T-cell (primary cell): ENCODE measurements around the gene OR11L1. TPM values are rescaled to one million over a fixed set of nuclear protein-coding genes. Genes with fewer than 3 reads are reported as not detected.

Experiments used
- ATAC-seq, 4 experiments: fragments of 200-7000 bp in 3 of 4; fragments of 150-1000 bp in 1 of 4; cut with Tn5 transposase; replicated peaks in 1 of 4; 1 replicate in 3 of 4; 2 replicates in 1 of 4; pipeline ENCODE4 v1.10.0; 2021; ENCODE audit warnings: moderate library complexity in 3 of 4, mild to moderate bottlenecking in 2 of 4, moderate number of reproducible peaks in 1 of 4
- CTCF ChIA-PET, 2 donors: fragments of 300-600 bp; sonication (Branson Sonifier 250); formaldehyde crosslinking; loops; one replicate each; lab custom pipeline; 2022; ENCODE audit warnings: antibody characterized with exemption in 2 of 2; lab: Charles Lee
- POLR2A ChIA-PET, 2 donors: fragments of 300-600 bp; sonication (Branson Sonifier 250); formaldehyde crosslinking; loops; one replicate each; lab custom pipeline; 2022; ENCODE audit warnings: antibody characterized with exemption in 2 of 2; lab: Charles Lee
- DNase-seq, 35 experiments: peaks; one replicate each; pipeline versions ENCODE4 v3.0.0 to v3.0.0-alpha.2; 2013 to 2023
- H3K27ac ChIP-seq: one replicate; pipeline ENCODE4 v1.5.1; 2013; ENCODE audit warnings: low read length
- H3K27me3 ChIP-seq, 2 experiments: replicated peaks in 1 of 2; 1 replicate in 1 of 2; 2 replicates in 1 of 2; pipeline versions ENCODE4 v1.6.1 to v1.7.0; 2013; ENCODE audit warnings: low read length in 1 of 2, mixed read lengths in 1 of 2; ENCODE audit not compliant: control insufficient read depth in 2 of 2, insufficient read depth in 2 of 2; ENCODE audit errors: extremely low read depth in 1 of 2
- H3K36me3 ChIP-seq, 2 donors: 1 replicate in 1 of 2; 2 replicates in 1 of 2; pipeline versions ENCODE4 v1.6.1 to v1.7.0; 2013; ENCODE audit warnings: low read length in 1 of 2; ENCODE audit not compliant: control insufficient read depth in 2 of 2, insufficient read depth in 1 of 2; ENCODE audit errors: extremely low read depth in 1 of 2
- H3K4me1 ChIP-seq, 2 experiments: 1 replicate in 1 of 2; 2 replicates in 1 of 2; pipeline versions ENCODE4 v1.6.1 to v1.7.0; 2013; ENCODE audit warnings: low read length in 2 of 2, mixed read lengths in 1 of 2; ENCODE audit not compliant: insufficient read depth in 2 of 2, control insufficient read depth in 1 of 2; ENCODE audit errors: extremely low read depth in 1 of 2
- H3K4me3 ChIP-seq, 2 donors: 1 replicate in 1 of 2; 2 replicates in 1 of 2; pipeline versions ENCODE4 v1.5.1 to v1.7.0; 2013; ENCODE audit warnings: mild to moderate bottlenecking in 2 of 2, low read length in 1 of 2, moderate library complexity in 1 of 2; ENCODE audit not compliant: control insufficient read depth in 1 of 2; ENCODE audit errors: extremely low read depth in 1 of 2
- H3K9me3 ChIP-seq: 2 replicates; pipeline ENCODE4 v1.7.0; 2013
- H3K27ac Mint-ChIP-seq, 2 donors: one replicate each; pipeline ENCODE4 v1.8.0; 2020 to 2021; ENCODE audit warnings: mild to moderate bottlenecking in 2 of 2, mixed read lengths in 2 of 2
- H3K27me3 Mint-ChIP-seq, 2 donors: one replicate each; pipeline ENCODE4 v1.8.0; 2021 to 2022; ENCODE audit warnings: mixed read lengths in 2 of 2
- H3K36me3 Mint-ChIP-seq: one replicate; pipeline ENCODE4 v1.8.0; 2021; ENCODE audit warnings: mixed read lengths
- H3K4me1 Mint-ChIP-seq, 3 donors: one replicate each; pipeline ENCODE4 v1.8.0; 2020 to 2022; ENCODE audit warnings: mixed read lengths in 3 of 3, mild to moderate bottlenecking in 1 of 3
- H3K4me3 Mint-ChIP-seq, 3 donors: one replicate each; pipeline ENCODE4 v1.8.0; 2020 to 2022; ENCODE audit warnings: mild to moderate bottlenecking in 3 of 3, mixed read lengths in 3 of 3, moderate library complexity in 3 of 3
- H3K9me3 Mint-ChIP-seq, 3 donors: one replicate each; pipeline ENCODE4 v1.8.0; 2020 to 2022; ENCODE audit warnings: mixed read lengths in 3 of 3
- WGBS: methylation state at CpG from one replicate; pipeline ENCODE4 v1.1.5; 2013; ENCODE audit warnings: missing lambda C conversion rate; ENCODE audit not compliant: insufficient coverage; 5-methylcytosine and 5-hydroxymethylcytosine counted together
- total RNA-seq, 35 experiments: library from RNA in 6 of 35; stranded (reverse) in 6 of 35; fragments of 120-200 nt in 1 of 35; gene quantifications; one replicate each; pipeline versions ENCODE4 v1.2.1 to v1.2.4 and lab custom pipeline; 2013 to 2026

OR11L1 gene
- total RNA-seq, 5 donors from 2014 or later (not counting 1 experiment from before 2014, with no cell fraction given), result not detected

DNA sequence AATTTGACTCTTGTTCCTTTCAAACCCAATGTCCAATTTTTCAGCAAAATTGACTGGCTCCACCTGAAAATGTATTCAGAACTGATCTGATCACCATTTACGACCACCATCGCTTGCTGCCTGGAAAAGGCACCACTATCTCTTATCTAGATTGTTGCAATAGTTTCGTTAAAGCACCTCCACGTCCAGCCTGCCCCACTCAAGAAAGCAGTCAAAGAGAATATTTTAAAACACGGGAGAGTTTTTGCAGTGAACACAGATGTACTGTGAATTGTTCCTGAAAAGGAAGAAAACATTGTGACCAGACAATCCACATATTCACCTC lies 4.0 kb upstream of the OR11L1 start:
- DNase-seq (no peak), ATAC-seq (no peak)
- POLR2A ChIA-PET, result no interaction called here
- no peaks in the 10 kb centered on the region for H3K27me3 Mint-ChIP-seq
- Histone ChIP-seq H3K9me3 (no peaks in the 10 kb centered on the region), H3K4me3 (no peak overlapping the region), H3K36me3 (no peaks in the 10 kb centered on the region), H3K4me1 (peaks cover 0 to under 1% of the 10 kb centered on the region in 2 experiments), H3K27me3 (no peaks in the 10 kb centered on the region), H3K27ac (no peak overlapping the region)
- CTCF ChIA-PET, result no interaction called here
- H3K4me3 Mint-ChIP-seq, result no peak overlapping the region
- H3K27ac Mint-ChIP-seq, result no peak overlapping the region
- WGBS, result 94% methylated on average over 2 of the region's 5 CpGs
- no peaks in the 10 kb centered on the region for H3K36me3 Mint-ChIP-seq
- H3K9me3 Mint-ChIP-seq, result peaks cover 0 to 3% (median 0%) of the 10 kb centered on the region in 3 donors
- H3K4me1 Mint-ChIP-seq, result peaks cover 0 to 5% (median 0%) of the 10 kb centered on the region in 3 donors

DNA sequence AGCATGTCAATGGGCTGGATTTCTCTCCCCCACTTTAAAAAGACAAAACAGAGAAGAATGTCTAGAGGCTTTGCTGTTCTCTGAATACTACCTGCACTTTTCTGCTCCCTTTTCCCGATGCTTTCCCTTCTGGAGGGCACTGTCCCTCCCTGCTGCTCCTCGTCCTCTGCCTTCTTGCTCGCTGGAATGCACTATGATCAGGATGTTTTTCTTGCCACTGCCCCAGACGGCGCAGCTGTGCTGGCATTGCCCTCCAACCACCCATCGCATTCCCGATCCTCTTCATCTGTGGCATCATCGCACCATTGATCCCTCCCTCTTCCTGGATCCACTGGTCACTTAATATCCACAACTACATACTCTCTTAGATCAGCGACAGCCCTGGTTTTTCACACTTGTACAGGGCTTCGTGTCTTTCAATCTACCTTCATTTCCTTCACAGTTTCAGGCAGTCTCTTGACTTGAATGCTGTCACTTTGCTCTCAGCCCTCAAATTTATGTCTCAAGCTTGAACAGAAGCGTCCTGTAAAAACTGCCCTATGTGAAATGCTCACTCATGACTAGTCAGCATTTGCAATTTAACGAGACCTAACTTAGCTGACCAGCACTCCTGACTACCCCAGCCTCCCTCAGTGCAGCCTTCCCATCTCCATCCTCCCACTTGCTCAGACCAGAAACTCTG lies 3.5 kb upstream of the OR11L1 start:
- POLR2A ChIA-PET, result no interaction called here
- Histone ChIP-seq H3K36me3 (no peaks in the 10 kb centered on the region), H3K4me1 (peaks cover 0 to 4% of the 10 kb centered on the region in 2 experiments), H3K27me3 (no peaks in the 10 kb centered on the region), H3K4me3 (no peak overlapping the region), H3K9me3 (no peaks in the 10 kb centered on the region), H3K27ac (no peak overlapping the region)
- H3K27me3 Mint-ChIP-seq, result no peaks in the 10 kb centered on the region
- WGBS, result 86% methylated on average over 12 of the region's 12 CpGs
- ATAC-seq (no peak), DNase-seq (no peak)
- H3K27ac Mint-ChIP-seq, result no peak overlapping the region
- peaks cover 0 to 3% (median 0%) of the 10 kb centered on the region in 3 donors for H3K9me3 Mint-ChIP-seq
- peaks cover 0 to 5% (median 0%) of the 10 kb centered on the region in 3 donors for H3K4me1 Mint-ChIP-seq
- no peaks in the 10 kb centered on the region for H3K36me3 Mint-ChIP-seq
- no peak overlapping the region for H3K4me3 Mint-ChIP-seq
- CTCF ChIA-PET, result no interaction called here

DNA sequence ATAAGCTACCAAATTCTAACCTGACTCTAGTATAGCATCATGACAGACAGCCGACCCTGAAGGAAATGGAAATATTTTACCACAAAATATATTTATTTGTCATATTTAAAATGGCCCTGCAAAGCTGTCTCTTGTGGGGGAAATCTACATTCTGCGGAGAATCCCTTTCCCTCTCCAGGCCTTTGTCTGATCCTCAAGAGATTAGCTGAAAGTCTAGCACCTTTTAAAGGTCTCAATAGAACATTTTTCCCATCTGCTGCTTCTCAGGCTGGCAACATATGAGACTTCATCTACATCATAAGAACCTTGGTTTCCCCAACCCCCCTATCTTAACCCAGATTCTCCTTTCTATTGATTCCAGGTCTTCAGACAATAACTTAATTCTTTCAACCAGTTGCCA lies 1.7 kb upstream of the OR11L1 start:
- H3K4me3 ChIP-seq, result no peak overlapping the region
- H3K27ac ChIP-seq, result no peak overlapping the region
- H3K4me1 ChIP-seq, result peaks cover 0 to 4% of the 10 kb centered on the region in 2 experiments
- ATAC-seq (no peak), DNase-seq (no peak)
- H3K36me3 ChIP-seq, result no peaks in the 10 kb centered on the region
- Mint-ChIP-seq H3K4me1 (peaks cover 0 to 5% (median 0%) of the 10 kb centered on the region in 3 donors), H3K27ac (no peak overlapping the region), H3K27me3 (no peaks in the 10 kb centered on the region), H3K4me3 (no peak overlapping the region), H3K36me3 (no peaks in the 10 kb centered on the region), H3K9me3 (peaks cover 0 to 3% (median 0%) of the 10 kb centered on the region in 3 donors)
- H3K27me3 ChIP-seq, result no peaks in the 10 kb centered on the region
- no peaks in the 10 kb centered on the region for H3K9me3 ChIP-seq
- ChIA-PET POLR2A (no interaction called here), CTCF (no interaction called here)
- 100% methylated on average over 1 of the region's 2 CpGs for WGBS

DNA sequence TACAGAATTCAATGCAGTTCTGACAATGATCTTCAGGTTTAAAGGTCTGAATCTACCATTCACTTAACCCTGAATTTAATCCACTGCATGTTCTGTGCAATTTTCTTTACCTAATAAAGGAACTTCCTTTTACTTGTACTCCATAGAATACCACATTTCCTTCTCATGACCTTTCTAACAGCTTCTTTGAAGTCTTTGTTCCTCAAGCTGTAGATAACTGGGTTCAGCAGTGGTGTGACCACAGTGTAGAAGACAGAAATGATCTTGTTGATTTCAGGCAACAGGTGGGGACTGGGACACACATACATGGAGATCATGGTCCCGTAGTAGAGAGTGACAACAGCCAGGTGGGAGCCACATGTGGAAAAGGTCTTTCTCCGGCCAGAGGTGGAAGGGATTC lies 878 bp downstream of the OR11L1 start:
- CTCF ChIA-PET, result no interaction called here

DNA sequence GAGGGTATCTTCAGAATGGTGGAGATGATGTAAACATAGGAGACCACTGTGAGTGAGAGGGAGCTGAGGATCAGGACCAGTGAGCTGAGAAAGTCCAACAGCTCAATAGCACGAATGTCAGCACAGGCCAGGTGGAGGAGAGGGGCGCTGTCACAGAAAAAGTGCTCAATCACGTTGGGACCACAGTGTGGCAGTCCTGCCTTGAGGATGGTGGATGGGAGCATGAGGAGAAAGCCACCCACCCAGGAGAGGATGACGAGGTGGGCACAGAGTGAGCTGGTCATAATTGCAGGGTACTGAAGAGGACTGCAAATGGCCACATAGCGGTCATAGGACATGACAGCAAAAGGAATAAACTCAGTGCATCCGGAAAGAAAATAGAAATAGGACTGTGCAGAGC lies 8.1 kb downstream of the OR11L1 start:
- Histone ChIP-seq H3K36me3 (no peaks in the 10 kb centered on the region), H3K4me1 (no peaks in the 10 kb centered on the region), H3K27ac (no peak overlapping the region), H3K27me3 (no peaks in the 10 kb centered on the region), H3K4me3 (no peak overlapping the region), H3K9me3 (no peaks in the 10 kb centered on the region)
- ATAC-seq (no peak), DNase-seq (no peak)
- Mint-ChIP-seq H3K4me3 (no peak overlapping the region), H3K27me3 (peaks cover 0 to 8% of the 10 kb centered on the region in 2 donors), H3K27ac (no peak overlapping the region), H3K9me3 (no peaks in the 10 kb centered on the region), H3K4me1 (no peaks in the 10 kb centered on the region), H3K36me3 (no peaks in the 10 kb centered on the region)
- ChIA-PET POLR2A (no interaction called here), CTCF (no interaction called here)
- WGBS, result 64% methylated on average over 6 of the region's 6 CpGs

More for the DNA sequence above, 878 bp downstream of the OR11L1 start:
- no peak overlapping the region for H3K4me3 ChIP-seq
- DNase-seq (no peak), ATAC-seq (no peak)
- H3K27me3 Mint-ChIP-seq, result no peaks in the 10 kb centered on the region
- H3K36me3 ChIP-seq, result no peaks in the 10 kb centered on the region
- H3K4me1 Mint-ChIP-seq, result peaks cover 0 to 5% (median 0%) of the 10 kb centered on the region in 3 donors
- H3K9me3 ChIP-seq, result no peaks in the 10 kb centered on the region
- no peaks in the 10 kb centered on the region for H3K27me3 ChIP-seq
- no peak overlapping the region for H3K27ac Mint-ChIP-seq
- H3K4me1 ChIP-seq, result peaks cover 0 to 4% of the 10 kb centered on the region in 2 experiments
- POLR2A ChIA-PET, result no interaction called here
- no peak overlapping the region for H3K4me3 Mint-ChIP-seq
- no peaks in the 10 kb centered on the region for H3K36me3 Mint-ChIP-seq
- H3K9me3 Mint-ChIP-seq, result peaks cover 0 to 3% (median 0%) of the 10 kb centered on the region in 3 donors
- H3K27ac ChIP-seq, result no peak overlapping the region
- whole genome bisulfite sequencing, result 53% methylated on average over 2 of the region's 2 CpGs

DNA sequence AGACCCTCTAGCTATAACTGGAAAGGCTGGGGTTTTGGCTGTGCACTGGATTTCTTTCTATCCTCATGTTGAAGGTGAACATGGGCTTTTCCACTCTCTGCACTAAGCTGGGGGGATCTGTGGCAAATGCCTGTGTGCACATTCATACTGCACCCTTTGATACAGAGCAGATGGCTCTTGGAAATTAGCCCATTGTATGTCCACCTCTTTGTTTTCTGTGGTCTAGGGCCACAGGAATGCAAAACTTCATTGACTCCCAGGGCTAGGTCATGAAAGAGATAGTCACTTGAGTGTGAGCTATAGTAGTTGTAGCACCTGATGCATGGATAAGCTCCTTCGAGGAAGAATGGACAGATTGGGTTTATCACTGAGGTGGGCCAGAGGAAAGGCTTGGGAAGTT lies 12.0 kb downstream of the OR11L1 start:
- Histone ChIP-seq H3K27me3 (no peaks in the 10 kb centered on the region), H3K9me3 (no peaks in the 10 kb centered on the region), H3K4me3 (no peak overlapping the region), H3K27ac (no peak overlapping the region), H3K4me1 (no peaks in the 10 kb centered on the region), H3K36me3 (no peaks in the 10 kb centered on the region)
- Mint-ChIP-seq H3K27me3 (peaks cover 0 to 8% of the 10 kb centered on the region in 2 donors), H3K36me3 (no peaks in the 10 kb centered on the region), H3K27ac (no peak overlapping the region), H3K9me3 (no peaks in the 10 kb centered on the region), H3K4me1 (no peaks in the 10 kb centered on the region), H3K4me3 (no peak overlapping the region)
- 0% methylated on average over 1 of the region's 1 CpG for WGBS
- DNase-seq, result no peak
- ChIA-PET CTCF (no interaction called here), POLR2A (no interaction called here)
- no peak for ATAC-seq
